ENCODE measurements around the gene HSPA12A. TPM values are rescaled to one million over a fixed set of nuclear protein-coding genes. Genes with fewer than 3 reads are reported as not detected.

The HSPA12A gene
- total and polyA plus RNA-seq, 2 of the 13 experiments (the other 11 are each of a cell fraction or from before 2014, with no cell fraction given): 6.4 to 13.6 TPM

DNA sequence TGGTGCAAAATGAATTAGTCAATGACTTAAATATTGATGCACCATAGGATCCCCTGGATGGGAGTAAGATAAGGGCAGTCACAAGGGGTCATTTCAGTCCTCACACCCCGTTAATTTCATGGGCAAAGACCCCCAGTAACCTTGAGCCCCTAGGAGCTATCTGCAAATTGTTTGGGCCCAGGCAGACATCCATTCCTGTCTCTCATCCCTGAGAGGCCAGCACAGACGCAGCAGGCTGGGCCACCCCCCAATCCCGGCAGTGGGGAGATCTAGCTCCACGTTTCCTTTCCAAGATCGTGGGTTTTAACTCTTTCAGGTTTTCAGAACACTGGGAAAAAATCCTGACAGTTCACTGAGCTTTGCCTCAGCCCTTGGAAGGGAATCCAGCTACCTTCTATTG lies 81.5 kb downstream of the HSPA12A start (continued):
- no peak for TF ChIP-seq E2F1 (CRISPR knock-in tag; IDR thresholded peaks at IDR 0.05)

- DNase-seq (ENCODE audit: low spot score) (no peak), ATAC-seq (no peak), FAIRE-seq (no peak)
- H3K36me3 ChIP-seq (replicated peaks in 1 of 2; ENCODE audit: control insufficient read depth in 1 of 2, insufficient read depth in 2 of 2, low read length in 2 of 2): no peaks in the 10 kb centered on the region
- no peak overlapping the region for H3K4me2 ChIP-seq (ENCODE audit: low read depth, low read length)
- H3K4me3 ChIP-seq (replicated peaks in 1 of 3; ENCODE audit: insufficient read depth in 1 of 3, low read depth in 2 of 3, low read length in 3 of 3): no peak overlapping the region
- TF ChIP-seq ZNF577 (CRISPR knock-in tag; IDR thresholded peaks at IDR 0.05; ENCODE audit: borderline replicate concordance, low read depth) (no peak), ZSCAN9 (CRISPR knock-in tag; IDR thresholded peaks at IDR 0.05; ENCODE audit: borderline replicate concordance) (no peak), RBFOX2 (IDR thresholded peaks at IDR 0.05; ENCODE audit: low read depth, low read length) (no peak), FUBP1 (CRISPR knock-in tag; IDR thresholded peaks at IDR 0.05; ENCODE audit: borderline replicate concordance) (no peak), KDM6A (CRISPR knock-in tag; IDR thresholded peaks at IDR 0.05; ENCODE audit: low read depth) (no peak), HNF1B (CRISPR knock-in tag; IDR thresholded peaks at IDR 0.05) (no peak), ZNF350 (CRISPR knock-in tag; IDR thresholded peaks at IDR 0.05; ENCODE audit: borderline replicate concordance, low read depth) (no peak), ZBTB3 (CRISPR knock-in tag; IDR thresholded peaks at IDR 0.05; ENCODE audit: borderline replicate concordance, low read depth) (no peak), ZKSCAN8 (CRISPR knock-in tag; IDR thresholded peaks at IDR 0.05; ENCODE audit: borderline replicate concordance) (no peak), ZNF740 (CRISPR knock-in tag; IDR thresholded peaks at IDR 0.05) (no peak), SALL1 (CRISPR knock-in tag; IDR thresholded peaks at IDR 0.05) (no peak), MTERF4 (CRISPR knock-in tag; IDR thresholded peaks at IDR 0.05) (no peak), CBX2 (IDR thresholded peaks at IDR 0.05; ENCODE audit: low read depth, low read length) (no peak), CBX2 (CRISPR knock-in tag; IDR thresholded peaks at IDR 0.05; ENCODE audit: low read depth) (no peak)
- TF ChIP-seq, protein P1, sequence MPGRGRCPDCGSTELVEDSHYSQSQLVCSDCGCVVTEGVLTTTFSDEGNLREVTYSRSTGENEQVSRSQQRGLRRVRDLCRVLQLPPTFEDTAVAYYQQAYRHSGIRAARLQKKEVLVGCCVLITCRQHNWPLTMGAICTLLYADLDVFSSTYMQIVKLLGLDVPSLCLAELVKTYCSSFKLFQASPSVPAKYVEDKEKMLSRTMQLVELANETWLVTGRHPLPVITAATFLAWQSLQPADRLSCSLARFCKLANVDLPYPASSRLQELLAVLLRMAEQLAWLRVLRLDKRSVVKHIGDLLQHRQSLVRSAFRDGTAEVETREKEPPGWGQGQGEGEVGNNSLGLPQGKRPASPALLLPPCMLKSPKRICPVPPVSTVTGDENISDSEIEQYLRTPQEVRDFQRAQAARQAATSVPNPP (CRISPR knock-in tag; IDR thresholded peaks at IDR 0.05): no peak
- intact Hi-C loops (cut with micrococcal nuclease; ENCODE audit: unreplicated experiment): no loop called here
- WGBS (ENCODE audit: low lambda C conversion rate): 26% methylated on average over 10 of the region's 10 CpGs
- no peak overlapping the region for H3K27ac ChIP-seq (ENCODE audit: extremely low read length, insufficient read depth, low read length)
- CTCF ChIA-PET (ENCODE audit: low intra/inter-chr PET ratio, low total read pairs): no interaction called here
- H3K27me3 ChIP-seq (ENCODE audit: control insufficient read depth in 1 of 2, insufficient read depth in 2 of 2, low read length in 2 of 2): peaks cover 1 to 2% of the 10 kb centered on the region in 2 experiments; a peak in 1 of 5 replicates
- H3K79me2 ChIP-seq (ENCODE audit: insufficient read depth, low read length): no peaks in the 10 kb centered on the region
- H3K4me1 ChIP-seq (ENCODE audit: insufficient read depth, low read length): peaks cover 26% of the 10 kb centered on the region
- no TSS peak for BruUV-seq (replicated peaks)
- POLR2A ChIA-PET: no interaction called here
- in situ Hi-C loops (cut with HindIII; ENCODE audit: extremely low pct_ligation_motif_present, low pct_unique_long_range_greater_than_20kb): no loop called here
- H3K9me3 ChIP-seq (ENCODE audit: low read length): no peaks in the 10 kb centered on the region
- no peaks in the 10 kb centered on the region for H4K20me1 ChIP-seq (ENCODE audit: insufficient read depth, low read length)
- no peak overlapping the region for H3K9ac ChIP-seq (ENCODE audit: insufficient read depth, low read depth, low read length)
- H2AFZ ChIP-seq (ENCODE audit: low read length): no peak overlapping the region
Measured at GRCh38 chr10:116659049-116659670, 83.2 kb downstream of the HSPA12A start.
